Measurements from ENCODE around the gene SPATA13. TPM values are rescaled to one million over a fixed set of nuclear protein-coding genes. Genes with fewer than 3 reads are reported as not detected.

SPATA13 gene
- total and polyA plus RNA-seq, 10 of the 15 experiments (the other 5 are each of a cell fraction or from before 2014, with no cell fraction given), result 2.4 to 11.1 (median 10.2) TPM

DNA sequence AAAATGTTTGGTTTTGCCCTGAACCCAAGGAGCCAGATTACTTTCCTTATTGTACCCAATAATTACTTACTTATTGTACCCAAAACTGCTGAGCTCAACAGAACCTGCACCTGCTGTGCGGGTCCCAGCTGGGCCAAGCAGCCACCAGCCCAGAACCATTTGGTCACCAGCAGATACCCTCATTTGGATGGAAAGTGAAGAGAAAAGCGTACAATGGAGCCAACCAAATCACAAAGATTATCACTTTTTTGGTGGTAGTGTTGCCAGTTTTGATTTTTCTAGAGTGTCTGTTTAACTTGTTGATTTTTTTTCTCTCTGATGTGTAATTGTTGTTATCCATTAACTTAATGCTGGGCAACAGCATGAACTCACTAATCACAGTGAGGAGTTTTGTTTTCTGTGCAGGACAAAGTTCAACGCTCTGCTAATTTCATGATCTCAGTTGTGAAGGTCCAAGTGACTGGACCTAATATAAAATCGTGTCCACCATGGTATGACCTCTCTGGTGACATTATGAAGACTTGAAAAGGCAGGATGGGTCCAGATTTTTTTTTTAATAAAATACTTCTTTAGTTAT, 23.8 kb downstream of the SPATA13 start:
- H3K27me3 ChIP-seq (replicated peaks in 1 of 2; ENCODE audit: control insufficient read depth in 2 of 2, insufficient read depth in 2 of 2, low read length in 1 of 2), result no peaks in the 10 kb centered on the region
- H2AFZ ChIP-seq (ENCODE audit: control insufficient read depth, low read depth, low read length), result no peak overlapping the region
- H3K4me1 ChIP-seq (ENCODE audit: control insufficient read depth, insufficient read depth, low read length), result no peaks in the 10 kb centered on the region
- no peaks in the 10 kb centered on the region for H4K20me1 ChIP-seq (ENCODE audit: control insufficient read depth, insufficient read depth)
- TF ChIP-seq, protein P1, sequence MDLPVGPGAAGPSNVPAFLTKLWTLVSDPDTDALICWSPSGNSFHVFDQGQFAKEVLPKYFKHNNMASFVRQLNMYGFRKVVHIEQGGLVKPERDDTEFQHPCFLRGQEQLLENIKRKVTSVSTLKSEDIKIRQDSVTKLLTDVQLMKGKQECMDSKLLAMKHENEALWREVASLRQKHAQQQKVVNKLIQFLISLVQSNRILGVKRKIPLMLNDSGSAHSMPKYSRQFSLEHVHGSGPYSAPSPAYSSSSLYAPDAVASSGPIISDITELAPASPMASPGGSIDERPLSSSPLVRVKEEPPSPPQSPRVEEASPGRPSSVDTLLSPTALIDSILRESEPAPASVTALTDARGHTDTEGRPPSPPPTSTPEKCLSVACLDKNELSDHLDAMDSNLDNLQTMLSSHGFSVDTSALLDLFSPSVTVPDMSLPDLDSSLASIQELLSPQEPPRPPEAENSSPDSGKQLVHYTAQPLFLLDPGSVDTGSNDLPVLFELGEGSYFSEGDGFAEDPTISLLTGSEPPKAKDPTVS (IDR thresholded peaks at IDR 0.05; ENCODE audit: low read depth, low read length), result no peak
- no peak for TF ChIP-seq NR2C1 (IDR thresholded peaks at IDR 0.05)
- TF ChIP-seq, protein P2, sequence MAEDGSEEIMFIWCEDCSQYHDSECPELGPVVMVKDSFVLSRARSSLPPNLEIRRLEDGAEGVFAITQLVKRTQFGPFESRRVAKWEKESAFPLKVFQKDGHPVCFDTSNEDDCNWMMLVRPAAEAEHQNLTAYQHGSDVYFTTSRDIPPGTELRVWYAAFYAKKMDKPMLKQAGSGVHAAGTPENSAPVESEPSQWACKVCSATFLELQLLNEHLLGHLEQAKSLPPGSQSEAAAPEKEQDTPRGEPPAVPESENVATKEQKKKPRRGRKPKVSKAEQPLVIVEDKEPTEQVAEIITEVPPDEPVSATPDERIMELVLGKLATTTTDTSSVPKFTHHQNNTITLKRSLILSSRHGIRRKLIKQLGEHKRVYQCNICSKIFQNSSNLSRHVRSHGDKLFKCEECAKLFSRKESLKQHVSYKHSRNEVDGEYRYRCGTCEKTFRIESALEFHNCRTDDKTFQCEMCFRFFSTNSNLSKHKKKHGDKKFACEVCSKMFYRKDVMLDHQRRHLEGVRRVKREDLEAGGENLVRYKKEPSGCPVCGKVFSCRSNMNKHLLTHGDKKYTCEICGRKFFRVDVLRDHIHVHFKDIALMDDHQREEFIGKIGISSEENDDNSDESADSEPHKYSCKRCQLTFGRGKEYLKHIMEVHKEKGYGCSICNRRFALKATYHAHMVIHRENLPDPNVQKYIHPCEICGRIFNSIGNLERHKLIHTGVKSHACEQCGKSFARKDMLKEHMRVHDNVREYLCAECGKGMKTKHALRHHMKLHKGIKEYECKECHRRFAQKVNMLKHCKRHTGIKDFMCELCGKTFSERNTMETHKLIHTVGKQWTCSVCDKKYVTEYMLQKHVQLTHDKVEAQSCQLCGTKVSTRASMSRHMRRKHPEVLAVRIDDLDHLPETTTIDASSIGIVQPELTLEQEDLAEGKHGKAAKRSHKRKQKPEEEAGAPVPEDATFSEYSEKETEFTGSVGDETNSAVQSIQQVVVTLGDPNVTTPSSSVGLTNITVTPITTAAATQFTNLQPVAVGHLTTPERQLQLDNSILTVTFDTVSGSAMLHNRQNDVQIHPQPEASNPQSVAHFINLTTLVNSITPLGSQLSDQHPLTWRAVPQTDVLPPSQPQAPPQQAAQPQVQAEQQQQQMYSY (CRISPR knock-in tag; IDR thresholded peaks at IDR 0.05), result no peak
- TF ChIP-seq CREB1 (IDR thresholded peaks at IDR 0.05; ENCODE audit: low read depth), result no peak
- TF ChIP-seq NFYB (IDR thresholded peaks at IDR 0.05; ENCODE audit: insufficient read depth, low read depth, low read length), result no peak
- TF ChIP-seq, protein P3, sequence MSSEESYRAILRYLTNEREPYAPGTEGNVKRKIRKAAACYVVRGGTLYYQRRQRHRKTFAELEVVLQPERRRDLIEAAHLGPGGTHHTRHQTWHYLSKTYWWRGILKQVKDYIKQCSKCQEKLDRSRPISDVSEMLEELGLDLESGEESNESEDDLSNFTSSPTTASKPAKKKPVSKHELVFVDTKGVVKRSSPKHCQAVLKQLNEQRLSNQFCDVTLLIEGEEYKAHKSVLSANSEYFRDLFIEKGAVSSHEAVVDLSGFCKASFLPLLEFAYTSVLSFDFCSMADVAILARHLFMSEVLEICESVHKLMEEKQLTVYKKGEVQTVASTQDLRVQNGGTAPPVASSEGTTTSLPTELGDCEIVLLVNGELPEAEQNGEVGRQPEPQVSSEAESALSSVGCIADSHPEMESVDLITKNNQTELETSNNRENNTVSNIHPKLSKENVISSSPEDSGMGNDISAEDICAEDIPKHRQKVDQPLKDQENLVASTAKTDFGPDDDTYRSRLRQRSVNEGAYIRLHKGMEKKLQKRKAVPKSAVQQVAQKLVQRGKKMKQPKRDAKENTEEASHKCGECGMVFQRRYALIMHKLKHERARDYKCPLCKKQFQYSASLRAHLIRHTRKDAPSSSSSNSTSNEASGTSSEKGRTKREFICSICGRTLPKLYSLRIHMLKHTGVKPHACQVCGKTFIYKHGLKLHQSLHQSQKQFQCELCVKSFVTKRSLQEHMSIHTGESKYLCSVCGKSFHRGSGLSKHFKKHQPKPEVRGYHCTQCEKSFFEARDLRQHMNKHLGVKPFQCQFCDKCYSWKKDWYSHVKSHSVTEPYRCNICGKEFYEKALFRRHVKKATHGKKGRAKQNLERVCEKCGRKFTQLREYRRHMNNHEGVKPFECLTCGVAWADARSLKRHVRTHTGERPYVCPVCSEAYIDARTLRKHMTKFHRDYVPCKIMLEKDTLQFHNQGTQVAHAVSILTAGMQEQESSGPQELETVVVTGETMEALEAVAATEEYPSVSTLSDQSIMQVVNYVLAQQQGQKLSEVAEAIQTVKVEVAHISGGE (CRISPR knock-in tag; IDR thresholded peaks at IDR 0.05), result no peak
- TF ChIP-seq, protein P4, sequence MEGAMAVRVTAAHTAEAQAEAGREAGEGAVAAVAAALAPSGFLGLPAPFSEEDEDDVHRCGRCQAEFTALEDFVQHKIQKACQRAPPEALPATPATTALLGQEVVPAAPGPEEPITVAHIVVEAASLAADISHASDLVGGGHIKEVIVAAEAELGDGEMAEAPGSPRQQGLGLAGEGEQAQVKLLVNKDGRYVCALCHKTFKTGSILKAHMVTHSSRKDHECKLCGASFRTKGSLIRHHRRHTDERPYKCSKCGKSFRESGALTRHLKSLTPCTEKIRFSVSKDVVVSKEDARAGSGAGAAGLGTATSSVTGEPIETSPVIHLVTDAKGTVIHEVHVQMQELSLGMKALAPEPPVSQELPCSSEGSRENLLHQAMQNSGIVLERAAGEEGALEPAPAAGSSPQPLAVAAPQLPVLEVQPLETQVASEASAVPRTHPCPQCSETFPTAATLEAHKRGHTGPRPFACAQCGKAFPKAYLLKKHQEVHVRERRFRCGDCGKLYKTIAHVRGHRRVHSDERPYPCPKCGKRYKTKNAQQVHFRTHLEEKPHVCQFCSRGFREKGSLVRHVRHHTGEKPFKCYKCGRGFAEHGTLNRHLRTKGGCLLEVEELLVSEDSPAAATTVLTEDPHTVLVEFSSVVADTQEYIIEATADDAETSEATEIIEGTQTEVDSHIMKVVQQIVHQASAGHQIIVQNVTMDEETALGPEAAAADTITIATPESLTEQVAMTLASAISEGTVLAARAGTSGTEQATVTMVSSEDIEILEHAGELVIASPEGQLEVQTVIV (IDR thresholded peaks at IDR 0.05; ENCODE audit: borderline replicate concordance, partially characterized antibody), result no peak
- intact Hi-C loops (cut with micrococcal nuclease; ENCODE audit: unreplicated experiment), result no loop called here
- in situ Hi-C loops (cut with MboI), result no loop called here
- H3K36me3 ChIP-seq (ENCODE audit: control insufficient read depth in 2 of 2, insufficient read depth in 2 of 2, low read length in 1 of 2), result no peaks in the 10 kb centered on the region
- no peaks in the 10 kb centered on the region; the same call in 2 of the 3 replicates for H3K9me3 ChIP-seq (replicated peaks; ENCODE audit: control insufficient read depth, insufficient read depth, low read length)
- no peaks in the 10 kb centered on the region for H3K79me2 ChIP-seq (ENCODE audit: control insufficient read depth, insufficient read depth, low read length)
- H3K27ac ChIP-seq (ENCODE audit: control insufficient read depth, insufficient read depth), result no peak overlapping the region
- no peak for ATAC-seq
- WGBS (ENCODE audit: insufficient coverage, insufficient replicate concordance, low lambda C conversion rate, missing lambda C conversion rate), result 44% methylated on average over 4 of the region's 4 CpGs
- RAD21 ChIA-PET (ENCODE audit: unreplicated experiment), result no interaction called here
- no peak overlapping the region for H3K4me3 ChIP-seq
- no peak for FAIRE-seq
- no peak for DNase-seq (ENCODE audit: low read depth, low spot score)
- POLR2A ChIA-PET, result no interaction called here
- no TSS peak for BruUV-seq (replicated peaks)
- CTCF ChIA-PET, result interaction anchor here (1.0 kb wide), 1 partner anchor 179 kb away, joined by 3 read pairs; no protein-coding TSS in a partner anchor
- no peak overlapping the region for H3K4me2 ChIP-seq (ENCODE audit: control insufficient read depth, insufficient read depth)
- SMC1A ChIA-PET (ENCODE audit: uncharacterized antibody, unreplicated experiment), result no interaction called here
- no peak overlapping the region for H3K9ac ChIP-seq (ENCODE audit: control insufficient read depth, insufficient read depth, low read length)

All from GM12878 (cell line).